ES-I3 (cell line): Measurements from ENCODE around the gene FAM169A.

Source experiments
- H3K36me3 ChIP-seq: 2 replicates; pipeline ENCODE4 v1.6.1; 2013; ENCODE audit warnings: mild to moderate bottlenecking, low read length, control low read depth, moderate library complexity; ENCODE audit not compliant: insufficient read depth
- H3K4me1 ChIP-seq: 2 replicates; pipeline ENCODE4 v1.6.1; 2013; ENCODE audit warnings: mild to moderate bottlenecking, control low read depth, low read length; ENCODE audit not compliant: insufficient read depth
- H3K9ac ChIP-seq: 2 replicates; pipeline ENCODE4 v1.6.1; 2013; ENCODE audit warnings: low read depth, mild to moderate bottlenecking, low read length, moderate library complexity
- H3K9me3 ChIP-seq: 2 replicates; pipeline ENCODE4 v1.6.1; 2013; ENCODE audit warnings: mild to moderate bottlenecking, low read length, moderate library complexity; ENCODE audit not compliant: control insufficient read depth, insufficient read depth

Gene FAM169A

GRCh38 chr5:74851684-74852353 lies 14.4 kb downstream of the FAM169A start:
- Histone ChIP-seq H3K36me3 (no peaks in the 10 kb centered on the region), H3K9ac (no peak overlapping the region), H3K4me1 (peaks cover 39% of the 10 kb centered on the region), H3K9me3 (no peaks in the 10 kb centered on the region; the same call in 1 of the 2 replicates)

- Histone ChIP-seq H3K4me1 (peaks cover 39% of the 10 kb centered on the region), H3K36me3 (no peaks in the 10 kb centered on the region), H3K9ac (no peak overlapping the region), H3K9me3 (no peaks in the 10 kb centered on the region; the same call in 1 of the 2 replicates)
Measured at GRCh38 chr5:74850789-74851425, 15.3 kb downstream of the FAM169A start.

GRCh38 chr5:74850030-74850429 lies 16.2 kb downstream of the FAM169A start:
- H3K4me1 ChIP-seq, result peaks cover 39% of the 10 kb centered on the region
- H3K36me3 ChIP-seq, result no peaks in the 10 kb centered on the region
- no peaks in the 10 kb centered on the region for H3K9me3 ChIP-seq
- no peak overlapping the region for H3K9ac ChIP-seq

- no peaks in the 10 kb centered on the region for H3K36me3 ChIP-seq
- no peaks in the 10 kb centered on the region for H3K9me3 ChIP-seq
- H3K9ac ChIP-seq, result no peak overlapping the region
- H3K4me1 ChIP-seq, result peaks cover 42% of the 10 kb centered on the region
Measured at GRCh38 chr5:74848553-74849025, 17.6 kb downstream of the FAM169A start.

GRCh38 chr5:74839229-74839628 lies 27.0 kb downstream of the FAM169A start:
- peaks cover 28% of the 10 kb centered on the region for H3K36me3 ChIP-seq
- peaks cover 2% of the 10 kb centered on the region; the same call in 1 of the 2 replicates for H3K4me1 ChIP-seq
- H3K9me3 ChIP-seq, result no peaks in the 10 kb centered on the region
- no peak overlapping the region for H3K9ac ChIP-seq

GRCh38 chr5:74838262-74838661 lies 27.9 kb downstream of the FAM169A start:
- Histone ChIP-seq H3K36me3 (peaks cover 35% of the 10 kb centered on the region), H3K4me1 (peaks cover 5% of the 10 kb centered on the region; the same call in 1 of the 2 replicates), H3K9ac (no peak overlapping the region), H3K9me3 (no peaks in the 10 kb centered on the region)

GRCh38 chr5:74837115-74837514 lies 29.1 kb downstream of the FAM169A start:
- peaks cover 35% of the 10 kb centered on the region for H3K36me3 ChIP-seq
- no peak overlapping the region for H3K9ac ChIP-seq
- no peaks in the 10 kb centered on the region for H3K9me3 ChIP-seq
- H3K4me1 ChIP-seq, result peaks cover 5% of the 10 kb centered on the region; the same call in 1 of the 2 replicates

GRCh38 chr5:74833537-74834266 lies 32.5 kb downstream of the FAM169A start:
- peaks cover 31% of the 10 kb centered on the region for H3K36me3 ChIP-seq
- peaks cover 5% of the 10 kb centered on the region; the same call in 1 of the 2 replicates for H3K4me1 ChIP-seq
- H3K9me3 ChIP-seq, result no peaks in the 10 kb centered on the region
- no peak overlapping the region for H3K9ac ChIP-seq

GRCh38 chr5:74829413-74829812 lies 36.8 kb downstream of the FAM169A start:
- H3K4me1 ChIP-seq, result peaks cover 8% of the 10 kb centered on the region; the same call in 1 of the 2 replicates
- no peak overlapping the region for H3K9ac ChIP-seq
- no peaks in the 10 kb centered on the region for H3K9me3 ChIP-seq
- peaks cover 12% of the 10 kb centered on the region; the same call in 1 of the 2 replicates for H3K36me3 ChIP-seq

GRCh38 chr5:74822288-74822687 lies 43.9 kb downstream of the FAM169A start:
- Histone ChIP-seq H3K9me3 (no peaks in the 10 kb centered on the region), H3K9ac (no peak overlapping the region), H3K4me1 (peaks cover 56% of the 10 kb centered on the region), H3K36me3 (peaks cover 3% of the 10 kb centered on the region; the same call in 1 of the 2 replicates)

GRCh38 chr5:74816875-74817274 lies 49.3 kb downstream of the FAM169A start:
- H3K9ac ChIP-seq, result no peak overlapping the region
- no peaks in the 10 kb centered on the region; the same call in 1 of the 2 replicates for H3K36me3 ChIP-seq
- peaks cover 48% of the 10 kb centered on the region for H3K4me1 ChIP-seq
- no peaks in the 10 kb centered on the region for H3K9me3 ChIP-seq

- H3K4me1 ChIP-seq, result peaks cover 6% of the 10 kb centered on the region
- no peaks in the 10 kb centered on the region for H3K9me3 ChIP-seq
- H3K9ac ChIP-seq, result no peak overlapping the region
- peaks cover 3% of the 10 kb centered on the region; the same call in 1 of the 2 replicates for H3K36me3 ChIP-seq
Measured at GRCh38 chr5:74810915-74811314, 55.3 kb downstream of the FAM169A start.

- H3K9me3 ChIP-seq, result no peaks in the 10 kb centered on the region
- no peak overlapping the region for H3K9ac ChIP-seq
- H3K4me1 ChIP-seq, result no peaks in the 10 kb centered on the region
- H3K36me3 ChIP-seq, result peaks cover 29% of the 10 kb centered on the region
Measured at GRCh38 chr5:74801941-74802340, 64.2 kb downstream of the FAM169A start.

- no peaks in the 10 kb centered on the region for H3K4me1 ChIP-seq
- no peak overlapping the region for H3K9ac ChIP-seq
- peaks cover 29% of the 10 kb centered on the region for H3K36me3 ChIP-seq
- H3K9me3 ChIP-seq, result no peaks in the 10 kb centered on the region
Measured at GRCh38 chr5:74801197-74801596, 65.0 kb downstream of the FAM169A start.
